Liver (tissue), 9 donors: ENCODE results near the gene NFYC. TPM values are rescaled to one million over a fixed set of nuclear protein-coding genes. Genes with fewer than 3 reads are reported as not detected.

ENCODE experiments used
- DNase-seq: peaks from one replicate; pipeline ENCODE4 v3.0.0-alpha.2; 2017; ENCODE audit warnings: low spot score
- H3K27ac ChIP-seq, 2 donors: one replicate each; pipeline ENCODE4 v1.7.0; 2013; ENCODE audit warnings: inconsistent platforms in 2 of 2, low read length in 2 of 2, control low read depth in 1 of 2, low read depth in 1 of 2, mild to moderate bottlenecking in 1 of 2
- H3K27me3 ChIP-seq, 4 donors: one replicate each; pipeline versions ENCODE4 v1.6.1 to v1.7.0; 2013; ENCODE audit warnings: low read length in 3 of 4, inconsistent platforms in 1 of 4, mild to moderate bottlenecking in 1 of 4, moderate library complexity in 1 of 4; ENCODE audit not compliant: control insufficient read depth in 4 of 4, insufficient read depth in 4 of 4
- H3K36me3 ChIP-seq, 4 donors: one replicate each; pipeline versions ENCODE4 v1.6.1 to v1.7.0; 2013; ENCODE audit warnings: low read length in 3 of 4, mild to moderate bottlenecking in 3 of 4, low read depth in 1 of 4, moderate library complexity in 1 of 4; ENCODE audit not compliant: control insufficient read depth in 4 of 4, insufficient read depth in 3 of 4
- H3K4me1 ChIP-seq, 4 donors: one replicate each; pipeline versions ENCODE4 v1.6.1 to v1.7.0; 2013; ENCODE audit warnings: low read length in 3 of 4, mild to moderate bottlenecking in 3 of 4, moderate library complexity in 1 of 4; ENCODE audit not compliant: control insufficient read depth in 4 of 4, insufficient read depth in 4 of 4
- H3K4me3 ChIP-seq, 3 donors: one replicate each; pipeline versions ENCODE4 v1.6.1 to v1.7.0; 2013; ENCODE audit warnings: low read length in 3 of 3, control low read depth in 1 of 3, low read depth in 1 of 3, mild to moderate bottlenecking in 1 of 3
- H3K9ac ChIP-seq, 2 donors: one replicate each; pipeline ENCODE4 v1.7.0; 2013; ENCODE audit warnings: low read length in 2 of 2, mild to moderate bottlenecking in 2 of 2, moderate library complexity in 2 of 2, control low read depth in 1 of 2, low read depth in 1 of 2
- H3K9me3 ChIP-seq, 4 donors: one replicate each; pipeline versions ENCODE4 v1.6.1 to v1.7.0; 2013; ENCODE audit warnings: low read length in 3 of 4; ENCODE audit not compliant: control insufficient read depth in 4 of 4
- CTCF ChIP-seq: fragments of 150-350 bp; IDR thresholded peaks from 2 replicates; pipeline ENCODE4 v1.5.1; 2017; ENCODE audit warnings: improper control_type of control experiment, low read depth, low read length; ENCODE audit not compliant: missing input control
- EGR1 ChIP-seq, 2 donors: IDR thresholded peaks; 2 replicates each; pipeline ENCODE4 v1.6.1; 2016 to 2018; ENCODE audit warnings: antibody characterized with exemption in 2 of 2, low read depth in 2 of 2
- FOXA2 ChIP-seq: IDR thresholded peaks from 2 replicates; pipeline ENCODE4 v1.6.1; 2016; ENCODE audit warnings: antibody characterized with exemption
- GABPA ChIP-seq, 2 donors: IDR thresholded peaks in 1 of 2; conservative IDR thresholded peaks in 1 of 2; 2 replicates each; pipeline ENCODE4 v1.6.1; 2016; ENCODE audit warnings: antibody characterized with exemption in 2 of 2, mild to moderate bottlenecking in 1 of 2, moderate library complexity in 1 of 2
- HNF4G ChIP-seq: IDR thresholded peaks from 2 replicates; pipeline ENCODE4 v1.6.1; 2016; ENCODE audit warnings: antibody characterized with exemption
- NR2F2 ChIP-seq: IDR thresholded peaks from 2 replicates; pipeline ENCODE4 v1.6.1; 2016; ENCODE audit warnings: antibody characterized with exemption
- RAD21 ChIP-seq, 2 donors: IDR thresholded peaks; 2 replicates each; pipeline ENCODE4 v1.6.1; 2016; ENCODE audit warnings: antibody characterized with exemption in 2 of 2, mild to moderate bottlenecking in 2 of 2
- REST ChIP-seq: IDR thresholded peaks from 2 replicates; pipeline ENCODE4 v1.6.1; 2016; ENCODE audit warnings: antibody characterized with exemption, mild to moderate bottlenecking
- RXRA ChIP-seq, 2 donors: IDR thresholded peaks; 2 replicates each; pipeline ENCODE4 v1.6.1; 2017 to 2018; ENCODE audit warnings: antibody characterized with exemption in 2 of 2, mild to moderate bottlenecking in 1 of 2
- SP1 ChIP-seq: IDR thresholded peaks from 2 replicates; pipeline ENCODE4 v1.6.1; 2018; ENCODE audit warnings: antibody characterized with exemption, mild to moderate bottlenecking
- TAF1 ChIP-seq: conservative IDR thresholded peaks from 2 replicates; pipeline ENCODE4 v1.6.1; 2016; ENCODE audit warnings: antibody characterized with exemption, mild to moderate bottlenecking
- YY1 ChIP-seq: IDR thresholded peaks from 2 replicates; pipeline ENCODE4 v1.6.1; 2016; ENCODE audit warnings: antibody characterized with exemption, mild to moderate bottlenecking
- ZBTB33 ChIP-seq: IDR thresholded peaks from 2 replicates; pipeline ENCODE4 v1.6.1; 2016; ENCODE audit warnings: antibody characterized with exemption
- WGBS: extraction: QIAGEN DNeasy Blood & Tissue Kit; methylation state at CpG from one replicate; pipeline ENCODE4 v1.1.7; 2013; 5-methylcytosine and 5-hydroxymethylcytosine counted together
- polyA plus RNA-seq, 2 donors: library from polyadenylated mRNA; stranded (reverse) in 1 of 2; unstranded in 1 of 2; fragments of 200-250 nt in 1 of 2; fragments of >200 nt in 1 of 2; fragmentation: Nextera tagmentation in 1 of 2; extraction: Ambion mirVana in 1 of 2; gene quantifications; one replicate each; pipeline versions ENCODE4 v1.2.1 to v1.2.3, GENCODE V29; 2013 to 2015
- total RNA-seq, 2 donors: library from RNA; depleted of rRNA; stranded (reverse); fragments of >200 nt; gene quantifications; one replicate each; pipeline ENCODE4 v1.2.3, GENCODE V29; 2014
- TF ChIP-seq, protein P1 (sequence below): IDR thresholded peaks from 2 replicates; pipeline ENCODE4 v1.6.1; 2016; ENCODE audit warnings: antibody characterized with exemption
- TF ChIP-seq, protein P2 (sequence below): IDR thresholded peaks from 2 replicates; pipeline ENCODE4 v1.6.1; 2016; ENCODE audit warnings: antibody characterized with exemption
- donor health status: healthy.
- donor health status: healthy.
- donor health status: healthy.
- donor health status: healthy.
- donor health status: healthy.

NFYC gene
- total and polyA plus RNA-seq, 4 donors = 18.3 to 28.1 (median 26.8) TPM

DNA sequence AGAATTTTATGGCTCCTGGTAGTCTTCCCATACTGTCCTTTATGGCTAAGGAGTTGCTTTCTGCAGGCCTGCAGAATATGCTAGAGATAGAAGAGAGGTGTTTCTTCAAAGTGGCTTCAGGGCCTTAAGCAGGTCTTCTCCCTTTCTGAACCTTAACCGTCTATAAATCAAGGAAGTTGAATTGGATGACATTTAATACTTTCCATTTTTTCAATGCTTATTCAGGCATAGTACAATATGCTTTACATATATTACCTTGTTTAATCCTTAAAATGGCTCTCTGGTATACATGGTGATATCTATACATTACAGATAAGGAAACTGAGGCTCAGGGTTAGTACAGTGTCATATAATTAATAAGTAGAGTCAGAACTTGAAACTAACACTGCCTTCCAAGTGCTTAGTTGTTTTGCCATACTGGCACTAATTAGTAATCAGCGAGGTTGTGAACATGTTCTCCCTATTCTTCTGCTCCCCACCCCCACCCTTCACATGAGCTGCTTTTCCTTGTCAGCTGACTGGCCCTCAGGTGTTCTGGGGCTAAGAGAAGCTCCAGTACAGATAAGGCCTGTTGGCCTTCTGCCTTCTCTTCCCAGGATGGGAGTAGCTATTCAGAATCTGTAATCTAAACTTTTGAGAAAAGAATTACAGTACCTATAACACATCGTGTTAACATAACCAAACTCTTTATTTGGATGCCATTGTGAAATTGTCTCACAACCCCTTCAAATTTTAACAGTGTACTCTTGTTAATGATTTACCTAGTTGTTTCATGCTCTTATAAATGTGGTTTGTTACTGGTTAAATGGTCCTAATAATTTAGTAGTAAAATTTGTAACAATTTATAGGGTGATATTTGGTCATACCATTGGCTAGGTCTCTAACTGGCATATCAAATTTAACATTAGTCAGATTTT is 13.6 kb downstream of the NFYC start:
- Histone ChIP-seq H3K36me3 (no peaks in the 10 kb centered on the region), H3K4me1 (peaks cover 0 to 54% (median 30%) of the 10 kb centered on the region in 4 donors), H3K9ac (no peak overlapping the region), H3K9me3 (no peaks in the 10 kb centered on the region), H3K27me3 (no peaks in the 10 kb centered on the region), H3K4me3 (no peak overlapping the region), H3K27ac (peak overlapping the region; percentile 23 to 45)
- no peak for TF ChIP-seq RAD21 (IDR thresholded peaks at IDR 0.05)
- TF ChIP-seq NR2F2 = no peak
- no peak for TF ChIP-seq REST
- TF ChIP-seq YY1 = peak; percentile 40
- no peak for TF ChIP-seq TAF1
- no peak for TF ChIP-seq RXRA (IDR thresholded peaks at IDR 0.05)
- TF ChIP-seq GABPA (IDR thresholded peaks at IDR 0.05 in 1 of 2, conservative IDR thresholded peaks at IDR 0.05 in 1 of 2) = no peak
- no peak for TF ChIP-seq CTCF
- WGBS = 59% methylated on average over 3 of the region's 3 CpGs
- no peak for DNase-seq

DNA sequence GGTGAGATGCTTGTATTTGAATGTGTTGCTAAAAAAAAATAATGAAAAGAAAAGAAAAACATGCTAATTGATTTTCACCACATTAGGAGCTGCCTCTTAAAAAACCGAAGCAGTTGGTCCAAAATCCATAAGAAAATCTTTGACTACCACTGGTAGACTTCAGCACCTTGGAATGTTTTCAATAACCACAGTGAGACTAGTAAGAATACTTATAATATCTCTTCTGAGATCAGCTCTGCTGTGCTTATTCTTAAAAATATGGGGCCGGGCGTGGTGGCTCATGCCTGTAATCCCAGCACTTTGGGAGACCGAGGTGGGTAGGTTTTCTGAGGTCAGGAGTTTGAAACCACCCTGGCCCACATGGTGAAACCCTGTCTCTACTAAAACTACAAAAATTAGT is 15.1 kb downstream of the NFYC start:
- H3K27me3 ChIP-seq = no peaks in the 10 kb centered on the region
- peaks cover 3 to 66% (median 38%) of the 10 kb centered on the region in 4 donors for H3K4me1 ChIP-seq
- no peak overlapping the region for H3K27ac ChIP-seq
- no peaks in the 10 kb centered on the region for H3K36me3 ChIP-seq
- H3K9me3 ChIP-seq = no peaks in the 10 kb centered on the region
- H3K4me3 ChIP-seq = no peak overlapping the region
- no peak for TF ChIP-seq HNF4G
- no peak for TF ChIP-seq SP1
- no peak for TF ChIP-seq RAD21 (IDR thresholded peaks at IDR 0.05)
- no peak for TF ChIP-seq EGR1 (IDR thresholded peaks at IDR 0.05; ENCODE audit: low read depth in 2 of 2)
- TF ChIP-seq, protein P1, sequence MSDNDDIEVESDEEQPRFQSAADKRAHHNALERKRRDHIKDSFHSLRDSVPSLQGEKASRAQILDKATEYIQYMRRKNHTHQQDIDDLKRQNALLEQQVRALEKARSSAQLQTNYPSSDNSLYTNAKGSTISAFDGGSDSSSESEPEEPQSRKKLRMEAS = no peak
- no peak for TF ChIP-seq CTCF
- no peak for TF ChIP-seq ZBTB33
- no peak for TF ChIP-seq NR2F2
- TF ChIP-seq FOXA2 = no peak
- TF ChIP-seq, protein P2, sequence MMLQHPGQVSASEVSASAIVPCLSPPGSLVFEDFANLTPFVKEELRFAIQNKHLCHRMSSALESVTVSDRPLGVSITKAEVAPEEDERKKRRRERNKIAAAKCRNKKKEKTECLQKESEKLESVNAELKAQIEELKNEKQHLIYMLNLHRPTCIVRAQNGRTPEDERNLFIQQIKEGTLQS = no peak
- TF ChIP-seq RXRA (IDR thresholded peaks at IDR 0.05) = no peak
- WGBS = 95% methylated on average over 4 of the region's 4 CpGs
- no peak overlapping the region for H3K9ac ChIP-seq
- DNase-seq = no peak
